K562 (cell line): Measurements from ENCODE around the gene FTH1. TPM values are rescaled to one million over a fixed set of nuclear protein-coding genes. Genes with fewer than 3 reads are reported as not detected.

Experiments used
- BRF1 ChIP-seq: IDR thresholded peaks from 3 replicates; pipeline ENCODE4 v1.6.1; 2011; ENCODE audit warnings: borderline replicate concordance, mild to moderate bottlenecking; ENCODE audit not compliant: insufficient read length; ENCODE audit errors: extremely low read depth
- CAMTA2 ChIP-seq: fragments of 250-450 bp; sonication (Bioruptor Pico); conservative IDR thresholded peaks from 2 replicates; pipeline ENCODE4 v1.5.1; 2022
- CREBBP ChIP-seq: IDR thresholded peaks from one replicate; pipeline ENCODE4 v1.6.1; 2012; ENCODE audit warnings: low read depth, mild to moderate bottlenecking, control low read depth, inconsistent platforms, low read length
- CTCF ChIP-seq, 3 experiments: IDR thresholded peaks in 2 of 3; conservative IDR thresholded peaks in 1 of 3; 2 replicates each; pipeline ENCODE4 v1.5.1; 2011 to 2012; ENCODE audit warnings: low read length in 3 of 3, mild to moderate bottlenecking in 3 of 3, control low read depth in 2 of 3, improper control_type of control experiment in 1 of 3, inconsistent platforms in 1 of 3, low read depth in 1 of 3, mixed read lengths in 1 of 3, moderate library complexity in 1 of 3; ENCODE audit not compliant: insufficient read depth in 2 of 3
- DACH1 ChIP-seq: fragments of 450-650 bp; IDR thresholded peaks from 2 replicates; pipeline ENCODE4 v1.6.1; 2018; ENCODE audit not compliant: partially characterized antibody
- E2F4 ChIP-seq: sonication (generic); formaldehyde crosslinking; IDR thresholded peaks from 2 replicates; pipeline ENCODE4 v1.8.0; 2022; ENCODE audit warnings: mild to moderate bottlenecking, low read depth, missing genetic modification reagents
- FOXA3 ChIP-seq, 2 experiments: fragments of 450-650 bp in 1 of 2; sonication (generic) in 1 of 2; formaldehyde crosslinking; IDR thresholded peaks in 1 of 2; conservative IDR thresholded peaks in 1 of 2; 2 replicates each; pipeline versions ENCODE4 v1.4.0 to v1.8.0; 2020 to 2022; ENCODE audit warnings: mild to moderate bottlenecking in 2 of 2, missing genetic modification reagents in 1 of 2
- GABPA ChIP-seq: fragments of 200-800 bp; sonication (Bioruptor generic); conservative IDR thresholded peaks from 2 replicates; pipeline ENCODE4 v1.6.1; 2016; ENCODE audit warnings: low read depth, missing genetic modification characterization, missing compliant biosample characterization
- HINFP ChIP-seq: fragments of 450-650 bp; conservative IDR thresholded peaks from 2 replicates; pipeline ENCODE4 v1.6.1; 2016; ENCODE audit warnings: missing genetic modification characterization, low read depth, mild to moderate bottlenecking, control low read depth, missing compliant biosample characterization
- HNRNPK ChIP-seq: fragments of 200-400 bp; formaldehyde crosslinking; IDR thresholded peaks from one replicate; pipeline ENCODE4 v1.6.1; 2018; ENCODE audit warnings: mild to moderate bottlenecking, low read depth, low read length; ENCODE audit not compliant: poor library complexity, severe bottlenecking
- IRF1 ChIP-seq: sonication (generic); formaldehyde crosslinking; IDR thresholded peaks from 2 replicates; pipeline ENCODE4 v1.8.0; 2022; ENCODE audit warnings: missing genetic modification reagents, mild to moderate bottlenecking, borderline replicate concordance
- POLR2G ChIP-seq: fragments of 200-400 bp; formaldehyde crosslinking; IDR thresholded peaks from 2 replicates; pipeline ENCODE4 v1.6.1; 2017; ENCODE audit warnings: low read depth, mild to moderate bottlenecking, antibody characterized with exemption, low read length, moderate library complexity
- PTTG1 ChIP-seq: fragments of 450-650 bp; IDR thresholded peaks from 2 replicates; pipeline ENCODE4 v1.6.1; 2016; ENCODE audit warnings: low read depth, mild to moderate bottlenecking, missing genetic modification characterization, missing compliant biosample characterization
- RHOXF2B ChIP-seq: fragments of 250-450 bp; sonication (Bioruptor Pico); conservative IDR thresholded peaks from 2 replicates; pipeline ENCODE4 v1.5.1; 2021
- SMARCE1 ChIP-seq: fragments of 450-650 bp; IDR thresholded peaks from 2 replicates; pipeline ENCODE4 v1.7.1; 2016; ENCODE audit warnings: mild to moderate bottlenecking
- SP2 ChIP-seq: IDR thresholded peaks from 2 replicates; pipeline ENCODE4 v1.6.1; 2011; ENCODE audit warnings: mild to moderate bottlenecking, low read depth, low read length, moderate library complexity; ENCODE audit not compliant: poor library complexity, severe bottlenecking; ENCODE audit errors: extremely low read depth
- STAG1 ChIP-seq: sonication (generic); formaldehyde crosslinking; IDR thresholded peaks from 2 replicates; pipeline ENCODE4 v1.5.0; 2020; ENCODE audit warnings: missing genetic modification reagents, borderline replicate concordance
- TEAD1 ChIP-seq, 2 experiments: fragments of 450-650 bp in 1 of 2; sonication (generic) in 1 of 2; formaldehyde crosslinking; IDR thresholded peaks; 2 replicates each; pipeline versions ENCODE4 v1.4.0 to v1.8.0; 2020 to 2022; ENCODE audit warnings: mild to moderate bottlenecking in 2 of 2, missing genetic modification reagents in 1 of 2
- ZNF444 ChIP-seq: fragments of 250-450 bp; sonication (Bioruptor Pico); IDR thresholded peaks from 2 replicates; pipeline ENCODE4 v1.4.0; 2020; ENCODE audit warnings: mild to moderate bottlenecking, moderate library complexity
- ZNF589 ChIP-seq: fragments of 200-800 bp; sonication (Bioruptor generic); IDR thresholded peaks from 2 replicates; pipeline ENCODE4 v1.6.1; 2016; ENCODE audit warnings: low read depth, missing genetic modification characterization, missing compliant biosample characterization
- polyA plus RNA-seq, 8 experiments: library from polyadenylated mRNA; depleted of rRNA in 4 of 8; stranded (reverse) in 5 of 8; unstranded in 3 of 8; fragments of >200 nt; fragmentation: Nextera tagmentation in 2 of 8; fragmentation: Illumina TruSeq in 1 of 8; extraction: Ambion mirVana in 2 of 8; extraction: Trizol in 1 of 8; gene quantifications; 2 replicates each; pipeline versions ENCODE4 v1.2.1 to v1.2.3, GENCODE V29; 2011 to 2014; ENCODE audit warnings: inconsistent platforms in 1 of 8, missing spikeins in 1 of 8
- total RNA-seq, 7 experiments: library from RNA; depleted of rRNA in 6 of 7; stranded (reverse); fragments of >200 nt in 6 of 7; fragmentation: Illumina TruSeq in 2 of 7; extraction: Trizol in 2 of 7; gene quantifications; 2 replicates each; pipeline versions ENCODE4 v1.2.1 to v1.2.3, GENCODE V29; 2011 to 2021; ENCODE audit warnings: low replicate concordance in 1 of 7

The FTH1 gene
- total and polyA plus RNA-seq, 9 of the 15 experiments (the other 6 are each of a cell fraction or from before 2014, with no cell fraction given) = 370 to 3,146 (median 802) TPM

- no peak for TF ChIP-seq SP2
- TF ChIP-seq FOXA3 (CRISPR knock-in tag; conservative IDR thresholded peaks at IDR 0.05 in 1 of 2, IDR thresholded peaks at IDR 0.05 in 1 of 2) = no peak
- TF ChIP-seq RHOXF2B = no peak
- no peak for TF ChIP-seq CTCF (IDR thresholded peaks at IDR 0.05 in 2 of 3, conservative IDR thresholded peaks at IDR 0.05 in 1 of 3; ENCODE audit: insufficient read depth in 2 of 3, low read depth in 1 of 3, low read length in 3 of 3)
- TF ChIP-seq IRF1 (CRISPR knock-in tag) = no peak
- no peak for TF ChIP-seq STAG1 (CRISPR knock-in tag)
- no peak; the same call in 1 of the 2 replicates for TF ChIP-seq GABPA (tag)
- peak; percentile 76; the same call in 1 of the 2 replicates for TF ChIP-seq SMARCE1
- no peak for TF ChIP-seq CREBBP
- TF ChIP-seq BRF1 = no peak
- peak; percentile 12; the same call in 1 of the 2 replicates for TF ChIP-seq PTTG1 (tag)
- TF ChIP-seq ZNF444 (CRISPR knock-in tag) = no peak
- TF ChIP-seq HNRNPK = no peak
- TF ChIP-seq CAMTA2 (CRISPR knock-in tag) = no peak
- peak; percentile 69 for TF ChIP-seq HINFP
- no peak for TF ChIP-seq DACH1
- peak; percentile 97 for TF ChIP-seq ZNF589 (CRISPR knock-in tag)
- peak in 1 of 2 experiments; percentile 82; a peak in 3 of 4 replicates for TF ChIP-seq TEAD1 (CRISPR knock-in tag; IDR thresholded peaks at IDR 0.05)
- TF ChIP-seq POLR2G = peak; percentile 35; the same call in 1 of the 2 replicates
- no peak for TF ChIP-seq E2F4 (CRISPR knock-in tag)
Observed at GRCh38 chr11:61949169-61950034, 18.0 kb downstream of the FTH1 start (continued).
